AG04450 (cell line): ENCODE data around the gene ANKRD49. TPM values are rescaled to one million over a fixed set of nuclear protein-coding genes. Genes with fewer than 3 reads are reported as not detected.

Experiments used
- CTCF ChIA-PET: fragments of 300-600, 350-600 bp; formaldehyde crosslinking; extraction: SDS; loops from one replicate; lab custom pipeline; 2022; ENCODE audit warnings: antibody characterized with exemption, inconsistent platforms; lab: Charles Lee
- POLR2A ChIA-PET: fragments of 350-600 bp; formaldehyde crosslinking; extraction: SDS; loops from one replicate; lab custom pipeline; 2021; ENCODE audit warnings: antibody characterized with exemption, inconsistent platforms; lab: Yijun Ruan, JAX
- DNase-seq: peaks from one replicate; pipeline ENCODE4 v3.0.0-alpha.2; 2011; ENCODE audit warnings: low read depth, low spot score
- H3K27ac ChIP-seq: one replicate; pipeline ENCODE4 v1.5.1; 2012; ENCODE audit warnings: low read depth, low read length, control low read depth
- H3K27me3 ChIP-seq: one replicate; pipeline ENCODE4 v1.6.0; 2012; ENCODE audit warnings: low read length; ENCODE audit not compliant: control insufficient read depth, insufficient read depth
- H3K4me3 ChIP-seq: 2 replicates; pipeline ENCODE4 v1.5.1; 2011; ENCODE audit warnings: mild to moderate bottlenecking, low read depth, low read length, control low read depth
- H3K9me3 ChIP-seq: 2 replicates; pipeline ENCODE4 v1.5.1; 2012; ENCODE audit warnings: low read length; ENCODE audit not compliant: control insufficient read depth, insufficient read depth
- polyA plus RNA-seq: library from polyadenylated mRNA; depleted of rRNA; stranded (reverse); fragments of >200 nt; gene quantifications from 2 replicates; pipeline ENCODE4 v1.2.3, GENCODE V29; 2011
- TF ChIP-seq, protein P1 (sequence below): IDR thresholded peaks from 2 replicates; pipeline ENCODE4 v1.5.1; 2011; ENCODE audit warnings: low read depth, low read length, control low read depth, inconsistent platforms

Gene ANKRD49
- polyA plus RNA-seq, 1 experiment = 16.0 TPM

DNA sequence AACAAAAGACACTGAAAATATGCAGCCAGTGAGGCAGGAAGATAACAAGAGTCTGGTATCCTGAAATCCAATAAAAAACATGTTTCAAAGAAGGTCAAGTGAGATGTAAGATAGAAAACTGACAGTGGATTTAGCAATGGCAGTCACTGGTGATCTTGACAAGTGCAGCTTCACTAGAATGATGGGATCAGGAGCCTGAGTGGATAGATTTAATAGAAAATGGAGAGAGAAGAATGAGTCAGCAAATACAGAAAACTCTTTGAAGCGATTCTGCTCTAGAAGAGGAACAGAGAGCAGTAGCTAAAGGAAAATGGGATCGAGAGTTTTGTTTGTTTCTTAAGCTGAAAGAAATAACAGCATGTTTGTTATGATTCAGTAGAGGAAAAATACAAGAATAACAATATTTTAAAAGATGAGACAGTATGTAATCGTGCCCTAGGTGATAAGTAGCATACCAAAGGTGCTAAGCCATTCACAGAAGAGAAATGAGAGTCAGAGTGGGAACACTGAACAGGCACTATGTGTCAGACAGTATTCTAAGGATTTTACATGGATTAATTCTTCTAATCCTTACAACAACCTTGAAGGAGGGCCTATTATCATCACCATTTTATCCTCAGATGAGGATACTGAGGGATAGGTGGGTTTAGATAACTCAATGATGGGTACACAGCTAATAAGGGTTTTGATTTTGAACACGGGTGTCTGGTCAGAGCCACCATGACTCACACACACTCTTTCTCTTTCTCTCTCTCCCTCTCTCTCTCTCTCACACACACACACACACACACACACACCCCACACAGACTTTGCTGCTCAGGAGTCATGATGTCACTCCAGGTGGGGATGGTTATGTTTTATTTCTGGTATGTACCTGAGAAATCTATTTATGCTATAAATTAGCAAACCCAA, 36.4 kb upstream of the ANKRD49 start:
- TF ChIP-seq, protein P1, sequence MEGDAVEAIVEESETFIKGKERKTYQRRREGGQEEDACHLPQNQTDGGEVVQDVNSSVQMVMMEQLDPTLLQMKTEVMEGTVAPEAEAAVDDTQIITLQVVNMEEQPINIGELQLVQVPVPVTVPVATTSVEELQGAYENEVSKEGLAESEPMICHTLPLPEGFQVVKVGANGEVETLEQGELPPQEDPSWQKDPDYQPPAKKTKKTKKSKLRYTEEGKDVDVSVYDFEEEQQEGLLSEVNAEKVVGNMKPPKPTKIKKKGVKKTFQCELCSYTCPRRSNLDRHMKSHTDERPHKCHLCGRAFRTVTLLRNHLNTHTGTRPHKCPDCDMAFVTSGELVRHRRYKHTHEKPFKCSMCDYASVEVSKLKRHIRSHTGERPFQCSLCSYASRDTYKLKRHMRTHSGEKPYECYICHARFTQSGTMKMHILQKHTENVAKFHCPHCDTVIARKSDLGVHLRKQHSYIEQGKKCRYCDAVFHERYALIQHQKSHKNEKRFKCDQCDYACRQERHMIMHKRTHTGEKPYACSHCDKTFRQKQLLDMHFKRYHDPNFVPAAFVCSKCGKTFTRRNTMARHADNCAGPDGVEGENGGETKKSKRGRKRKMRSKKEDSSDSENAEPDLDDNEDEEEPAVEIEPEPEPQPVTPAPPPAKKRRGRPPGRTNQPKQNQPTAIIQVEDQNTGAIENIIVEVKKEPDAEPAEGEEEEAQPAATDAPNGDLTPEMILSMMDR = no peak
- H3K27me3 ChIP-seq = no peaks in the 10 kb centered on the region
- no peaks in the 10 kb centered on the region for H3K9me3 ChIP-seq
- no peak overlapping the region for H3K4me3 ChIP-seq
- CTCF ChIA-PET = interaction anchor here (0.6 to 1.1 kb wide), 4 partner anchors 48 to 608 kb away, joined by 3 to 5 read pairs (median 4); no protein-coding TSS in a partner anchor
- POLR2A ChIA-PET = no interaction called here
- no peak overlapping the region for H3K27ac ChIP-seq
- DNase-seq = no peak

DNA sequence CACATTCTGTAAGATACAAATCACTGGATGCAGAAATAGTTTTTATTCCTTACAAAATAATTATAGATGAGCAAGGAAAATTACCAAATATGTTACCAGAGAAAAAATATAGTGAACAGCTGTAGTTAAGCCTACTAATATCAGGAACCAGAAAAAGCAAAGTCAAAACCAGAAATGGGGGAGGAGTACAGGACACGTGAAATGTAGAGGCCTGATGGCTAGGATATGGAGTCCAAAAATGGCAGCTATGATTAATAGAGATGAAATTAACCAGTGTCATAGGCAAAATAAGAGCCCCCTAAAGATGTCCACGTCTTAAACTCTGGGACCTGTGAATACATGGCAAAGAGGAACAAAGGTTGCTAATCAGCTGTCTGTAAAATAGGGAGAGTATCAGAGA, 34.2 kb upstream of the ANKRD49 start:
- ChIA-PET POLR2A (no interaction called here), CTCF (interaction anchor here (1.0 kb wide), 1 partner anchor 564 kb away, joined by 3 read pairs; no protein-coding TSS in a partner anchor)
- DNase-seq = no peak

DNA sequence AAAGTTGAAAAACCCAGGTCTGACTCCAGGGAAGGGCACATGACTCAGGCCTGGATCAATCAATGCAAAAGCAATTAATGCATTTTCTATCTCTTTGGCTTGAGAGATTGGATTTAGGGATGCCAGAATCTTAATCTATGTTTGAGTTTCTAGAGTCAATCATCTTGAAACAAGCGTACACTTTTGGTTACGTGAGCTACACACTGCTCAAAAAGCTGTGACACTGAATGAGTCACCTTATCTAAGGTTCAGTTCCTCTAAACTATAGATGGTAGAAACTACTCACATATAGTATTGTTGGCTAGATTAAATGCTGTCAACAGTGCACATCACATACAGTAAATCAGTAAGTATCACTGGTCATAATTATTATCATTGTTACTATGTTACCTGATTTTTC, 24.4 kb upstream of the ANKRD49 start:
- Histone ChIP-seq H3K4me3 (no peak overlapping the region), H3K27ac (no peak overlapping the region), H3K27me3 (no peaks in the 10 kb centered on the region), H3K9me3 (no peaks in the 10 kb centered on the region)
- DNase-seq = no peak
- TF ChIP-seq, protein P1 = no peak
- POLR2A ChIA-PET = no interaction called here
- CTCF ChIA-PET = interaction anchor here (1.7 kb wide), 1 partner anchor 574 kb away, joined by 3 read pairs; no protein-coding TSS in a partner anchor

More for the DNA sequence above, 34.2 kb upstream of the ANKRD49 start:
- TF ChIP-seq, protein P1 = no peak
- H3K27me3 ChIP-seq = no peaks in the 10 kb centered on the region
- H3K4me3 ChIP-seq = no peak overlapping the region
- no peak overlapping the region for H3K27ac ChIP-seq
- H3K9me3 ChIP-seq = no peaks in the 10 kb centered on the region

DNA sequence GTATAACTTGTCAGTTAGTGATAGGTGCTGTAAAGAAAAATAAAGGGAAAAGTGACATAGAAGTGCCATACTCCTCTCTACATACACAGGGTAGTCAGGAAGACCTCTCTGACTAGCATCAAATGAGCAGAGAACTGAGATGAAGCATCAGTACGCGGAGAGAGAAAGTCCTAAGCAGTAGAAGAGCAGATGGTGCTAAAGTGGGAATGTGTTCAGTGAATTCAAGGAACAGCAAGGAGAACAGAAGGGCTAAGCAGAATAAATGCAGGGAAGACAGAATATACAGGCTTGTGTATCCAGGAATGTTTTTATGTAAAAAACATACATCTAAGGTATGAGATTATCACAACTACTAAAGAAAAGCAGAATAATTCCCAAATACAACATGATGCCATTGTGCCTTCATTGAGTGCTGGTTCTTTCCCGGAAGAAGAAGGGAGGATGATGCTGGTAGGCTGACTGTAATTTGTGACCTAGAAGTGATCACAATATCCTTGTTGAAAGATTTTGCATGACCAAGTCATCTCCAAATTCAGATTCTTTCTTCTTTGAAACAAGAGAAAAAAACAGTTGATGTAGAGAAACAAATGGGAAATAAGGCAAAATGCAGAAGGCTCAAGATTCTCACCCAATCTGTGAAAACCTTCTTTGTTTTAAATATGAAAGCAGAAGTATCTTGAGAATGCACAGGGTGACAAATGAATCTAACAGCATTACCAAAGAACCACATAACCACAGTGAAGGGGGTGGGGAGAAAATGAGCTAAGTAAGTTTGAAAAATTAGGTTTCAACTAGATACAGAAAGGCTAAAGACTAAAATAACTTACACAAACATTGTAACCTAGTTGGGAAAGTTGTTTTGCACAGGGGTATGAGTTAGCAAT, 20.6 kb upstream of the ANKRD49 start:
- H3K9me3 ChIP-seq = no peaks in the 10 kb centered on the region
- H3K4me3 ChIP-seq = no peak overlapping the region
- H3K27ac ChIP-seq = no peak overlapping the region
- DNase-seq = no peak
- H3K27me3 ChIP-seq = no peaks in the 10 kb centered on the region
- CTCF ChIA-PET = interaction anchor here (1.3 kb wide), 1 partner anchor 553 kb away, joined by 4 read pairs; no protein-coding TSS in a partner anchor
- POLR2A ChIA-PET = no interaction called here
- TF ChIP-seq, protein P1 = no peak
